Astrocyte of the cerebellum (primary cell): Measurements from ENCODE around the gene RTN4.

Experiments
- DNase-seq: peaks from one replicate; pipeline ENCODE4 v3.0.0-alpha.2; 2011; ENCODE audit warnings: low read depth
- H3K4me3 ChIP-seq: 2 replicates; pipeline ENCODE4 v1.5.1; 2011; ENCODE audit warnings: mild to moderate bottlenecking, low read depth, low read length, moderate library complexity
- CTCF ChIP-seq: IDR thresholded peaks from 2 replicates; pipeline ENCODE4 v1.5.1; 2012; ENCODE audit warnings: low read length, low read depth, moderate library complexity, mild to moderate bottlenecking; ENCODE audit errors: missing control alignments
- in situ Hi-C: cut with HindIII; loops from 2 replicates; pipeline ENCODE4 v1.10.0; 2017; ENCODE audit warnings: low sequenced_read_pairs

Gene RTN4

DNA sequence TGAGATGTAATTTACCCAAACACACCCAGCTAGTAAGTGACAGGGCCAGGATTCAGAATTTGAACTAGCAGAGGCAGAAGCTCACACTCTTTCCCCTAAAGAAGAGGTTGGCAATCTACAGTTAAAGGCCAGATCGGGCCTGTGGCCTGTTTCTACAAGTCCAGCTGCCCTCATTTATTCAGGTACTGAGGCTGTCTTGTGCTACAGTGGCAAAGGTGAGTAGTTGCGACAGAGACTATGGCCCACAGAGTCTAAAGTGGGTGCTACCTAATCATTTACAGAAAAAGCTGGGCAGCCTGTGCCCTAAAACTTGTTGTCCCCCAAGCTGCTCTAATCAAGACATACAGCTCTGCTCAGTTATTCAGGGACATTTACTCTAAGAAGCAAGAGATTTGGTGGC is 86.8 kb downstream of the RTN4 start:
- no peak for TF ChIP-seq CTCF
- H3K4me3 ChIP-seq: no peak overlapping the region
- no peak for DNase-seq
- in situ Hi-C loops: no loop called here

- in situ Hi-C loops: no loop called here
- no peak for TF ChIP-seq CTCF
- no peak overlapping the region for H3K4me3 ChIP-seq
- DNase-seq: no peak
Measured at GRCh38 chr2:54962935-54963440, 87.3 kb downstream of the RTN4 start.

DNA sequence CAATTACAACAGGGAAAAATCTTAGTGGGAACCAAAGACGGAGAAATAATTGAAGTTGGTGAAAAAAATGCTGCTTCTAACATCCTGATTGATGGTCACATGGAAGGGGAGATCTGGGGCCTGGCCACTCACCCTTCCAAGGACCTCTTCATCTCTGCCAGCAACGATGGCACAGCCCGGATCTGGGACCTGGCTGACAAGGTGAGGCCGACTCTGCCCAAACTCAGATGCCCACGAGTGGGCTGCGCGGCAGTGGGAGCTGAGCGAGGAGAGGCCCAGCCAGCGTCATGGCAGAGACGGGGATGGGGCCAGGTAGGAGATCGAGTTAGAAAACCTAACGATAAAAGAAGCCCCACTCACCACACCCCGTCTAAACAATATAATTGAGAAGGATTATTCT is 87.7 kb downstream of the RTN4 start:
- in situ Hi-C loops: no loop called here
- TF ChIP-seq CTCF: no peak
- no peak overlapping the region for H3K4me3 ChIP-seq
- no peak for DNase-seq

DNA sequence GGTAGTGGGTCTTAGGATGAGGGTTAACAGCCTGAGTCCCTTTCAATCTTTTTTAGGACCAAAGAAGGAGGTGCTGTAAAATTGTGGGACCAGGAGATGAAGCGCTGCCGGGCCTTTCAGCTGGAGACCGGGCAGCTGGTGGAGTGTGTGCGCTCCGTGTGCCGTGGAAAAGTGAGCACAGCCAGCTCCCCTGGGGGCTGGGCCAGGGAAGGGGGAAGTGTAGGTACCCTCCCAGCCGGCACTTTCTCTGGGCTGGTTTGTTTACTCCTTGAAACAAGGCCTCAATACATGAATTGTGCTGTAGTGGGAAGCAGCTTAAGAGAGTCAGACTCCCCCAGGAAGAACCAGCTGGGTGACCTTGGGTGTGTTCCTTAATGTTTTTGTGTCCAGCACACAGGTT is 90.1 kb downstream of the RTN4 start:
- no peak for TF ChIP-seq CTCF
- in situ Hi-C loops: no loop called here
- DNase-seq: no peak
- H3K4me3 ChIP-seq: no peak overlapping the region

- in situ Hi-C loops: no loop called here
- no peak for DNase-seq
- no peak overlapping the region for H3K4me3 ChIP-seq
- no peak for TF ChIP-seq CTCF
Measured at GRCh38 chr2:54958717-54959371, 91.4 kb downstream of the RTN4 start.

- DNase-seq: no peak
- TF ChIP-seq CTCF: no peak
- in situ Hi-C loops: no loop called here
- H3K4me3 ChIP-seq: no peak overlapping the region
Measured at GRCh38 chr2:54957321-54957999, 92.8 kb downstream of the RTN4 start.
